ENCODE results near the gene ZRANB3. TPM values are rescaled to one million over a fixed set of nuclear protein-coding genes. Genes with fewer than 3 reads are reported as not detected.
"Not testable (repeated sequence)": the region's sequence is repeated elsewhere in the genome, so short reads cannot be mapped to it uniquely, and the experiment has no call there.

The ZRANB3 gene
- polyA plus RNA-seq, 3 donors, result 8.5 to 9.3 (median 8.9) TPM

DNA sequence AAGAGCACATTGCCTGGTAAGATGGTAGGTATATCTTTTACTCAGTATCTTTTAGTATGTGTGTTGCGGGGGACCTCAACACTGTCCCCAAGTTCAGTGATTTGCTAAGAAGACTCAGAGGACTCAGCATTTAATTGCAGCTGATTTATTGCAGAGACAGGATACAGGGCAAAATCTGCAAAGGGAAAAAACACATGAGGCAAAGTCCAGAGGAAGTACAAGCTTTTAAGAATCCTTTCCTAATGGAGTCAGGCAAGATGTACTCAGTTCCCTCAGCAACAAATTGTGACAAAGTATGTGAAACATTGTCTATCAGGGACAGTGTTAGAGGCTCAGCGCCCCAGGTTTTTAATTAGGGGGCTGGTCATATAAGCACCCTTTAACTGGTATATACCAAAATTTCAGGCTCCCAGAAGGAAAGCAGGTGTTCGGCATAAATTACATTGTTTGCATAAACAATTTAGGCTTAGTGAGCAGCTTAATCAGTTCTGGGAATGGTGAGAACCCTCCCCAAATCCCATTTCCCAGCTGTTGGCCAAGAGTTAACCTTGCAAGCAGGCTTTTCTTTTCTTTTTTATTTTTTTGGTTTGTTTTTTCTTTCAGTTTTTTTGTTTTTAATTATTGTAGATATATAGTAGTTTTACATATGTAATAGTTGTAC is 437.2 kb downstream of the ZRANB3 start:
- DNase-seq (ENCODE audit: low read depth in 3 of 3, low spot score in 2 of 3), result no peak

DNA sequence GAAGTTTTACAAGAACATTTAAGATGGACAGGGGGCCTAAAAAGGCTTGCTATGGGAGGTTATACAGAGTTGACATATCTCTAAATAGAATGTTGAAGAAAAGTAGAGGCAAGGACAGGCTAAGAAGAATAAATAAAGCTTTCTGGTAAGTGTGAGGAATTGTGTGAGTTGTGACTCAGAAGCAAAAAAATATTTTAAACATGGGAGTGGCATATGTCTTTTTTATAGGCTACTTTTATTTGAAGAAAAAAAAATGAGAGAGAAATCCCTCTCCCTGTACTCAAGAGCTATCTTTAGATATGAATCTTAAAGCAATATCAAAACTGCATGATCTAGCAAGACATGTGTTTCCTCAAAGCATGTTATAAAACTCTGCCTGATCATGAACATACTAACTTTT is 437.8 kb downstream of the ZRANB3 start:
- no peak for DNase-seq (ENCODE audit: low read depth in 3 of 3, low spot score in 2 of 3)

DNA sequence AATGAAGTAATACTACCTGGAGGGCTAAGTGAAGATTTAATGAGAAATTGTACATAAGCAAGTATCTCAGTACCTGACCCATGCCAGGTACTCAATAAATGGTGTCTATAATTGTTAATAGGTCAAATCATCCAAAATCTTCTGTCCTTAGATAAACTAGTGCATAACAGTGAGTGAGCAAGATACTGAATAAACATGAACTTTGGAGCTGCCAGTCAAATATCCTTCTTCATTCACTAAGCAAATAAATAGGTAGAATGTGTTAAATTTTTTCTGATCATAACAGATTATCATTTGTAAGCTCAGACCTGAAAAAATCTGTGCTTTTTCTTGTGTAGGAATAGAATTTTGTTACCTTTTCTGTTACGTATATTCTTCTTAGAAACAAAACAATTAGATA is 439.3 kb downstream of the ZRANB3 start:
- DNase-seq (ENCODE audit: low read depth in 3 of 3, low spot score in 2 of 3), result no peak

DNA sequence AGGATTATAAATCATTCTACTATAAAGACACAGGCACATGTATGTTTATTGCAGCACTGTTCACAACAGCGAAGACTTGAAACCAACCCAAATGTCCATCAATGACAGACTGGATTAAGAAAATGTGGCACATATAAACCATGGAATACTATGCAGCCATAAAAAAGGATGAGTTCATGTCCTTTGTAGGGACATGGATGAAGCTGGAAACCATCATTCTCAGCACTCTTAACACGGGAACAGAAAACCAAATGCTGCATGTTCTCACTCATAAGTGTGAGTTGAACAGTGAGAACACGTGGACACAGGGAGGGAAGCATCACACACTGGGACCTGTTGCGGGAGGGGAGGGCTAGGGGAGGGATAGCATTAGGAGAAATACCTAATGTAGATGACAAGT is 441.4 kb downstream of the ZRANB3 start:
- not testable (repeated sequence) for DNase-seq (ENCODE audit: low read depth in 3 of 3, low spot score in 2 of 3)

Other genes with a start within 250 kb of the ZRANB3 start
- gene R3HDM1, start 266 bp upstream of the ZRANB3 start, polyA plus RNA-seq (ENCODE audit: insufficient read length in 3 of 3), result 10 to 100 TPM; 32.3 to 36.0 (median 33.9) TPM
- gene UBXN4, start 210.6 kb upstream of the ZRANB3 start, polyA plus RNA-seq (ENCODE audit: insufficient read length in 3 of 3), result 100 to 1,000 TPM; 149 to 168 (median 153) TPM

Data from right renal cortex interstitium (tissue), 3 donors.